Middle frontal gyrus (tissue), 1 donor: ENCODE data around the gene VWA3B.
"Not testable (repeated sequence)": the region's sequence is repeated elsewhere in the genome, so short reads cannot be mapped to it uniquely, and the experiment has no call there.

ENCODE experiments used
- DNase-seq: peaks from one replicate; pipeline ENCODE4 v3.0.0-alpha.2; 2015; ENCODE audit warnings: low spot score; ENCODE audit errors: extremely low spot score

VWA3B gene

GRCh38 chr2:98084869-98085238 lies 2.1 kb upstream of the VWA3B start:
- DNase-seq: no peak

- no peak for DNase-seq
Observed at GRCh38 chr2:98085649-98086048, 1.3 kb upstream of the VWA3B start.

DNA sequence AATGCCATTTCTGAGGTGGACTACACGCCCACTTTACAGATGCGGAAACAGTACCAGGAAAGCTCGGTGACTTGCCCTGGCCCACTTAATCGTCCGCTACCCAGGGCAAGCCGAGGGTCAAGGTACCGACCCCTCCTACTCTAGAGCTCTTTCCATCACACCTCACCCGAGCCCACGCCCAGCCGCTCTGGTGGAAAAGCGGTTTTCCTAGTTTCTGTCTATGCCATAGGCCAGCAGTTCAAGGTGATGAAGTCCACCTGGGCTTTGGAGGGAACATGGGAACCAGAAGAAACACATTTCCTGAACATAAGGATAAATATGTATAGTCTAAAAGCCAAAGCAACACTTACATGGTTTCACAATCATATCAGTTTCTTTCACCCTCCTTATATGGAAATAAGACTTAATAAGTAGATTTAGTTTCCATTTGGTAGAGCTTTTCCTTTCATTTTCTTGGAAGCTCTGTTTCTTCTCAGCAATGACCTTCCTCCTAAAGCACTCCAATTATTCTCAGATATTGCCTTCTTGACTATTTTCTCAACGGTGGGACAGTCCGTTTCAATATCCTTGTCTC lies 567 bp downstream of the VWA3B start:
- no peak for DNase-seq

DNA sequence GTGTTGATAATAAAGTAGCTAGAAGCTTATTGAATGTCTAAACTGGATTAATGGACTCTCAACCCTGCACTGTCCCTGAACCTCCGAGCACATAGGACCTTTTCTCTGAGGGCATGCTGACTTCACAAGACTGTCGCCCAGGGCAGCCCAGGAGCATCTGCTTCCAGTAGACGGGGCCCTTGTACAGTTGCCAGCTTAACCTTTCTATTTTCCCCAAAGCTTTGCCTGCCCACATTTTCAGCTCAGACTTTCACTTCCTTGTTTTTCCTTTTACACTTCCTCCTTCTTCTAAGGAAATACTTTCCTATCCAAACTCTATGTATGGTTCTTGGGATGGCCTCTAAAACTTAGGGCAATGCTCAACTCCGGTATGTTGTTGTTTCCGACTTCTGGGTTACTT lies 1.3 kb downstream of the VWA3B start:
- no peak for DNase-seq

- DNase-seq: no peak
Observed at GRCh38 chr2:98089941-98090340, 3.0 kb downstream of the VWA3B start.

GRCh38 chr2:98090951-98091350 lies 4.0 kb downstream of the VWA3B start:
- no peak for DNase-seq

- DNase-seq: no peak
Observed at GRCh38 chr2:98091738-98092137, 4.8 kb downstream of the VWA3B start.

- no peak for DNase-seq
Observed at GRCh38 chr2:98093146-98093545, 6.2 kb downstream of the VWA3B start.

GRCh38 chr2:98093611-98094010 lies 6.6 kb downstream of the VWA3B start:
- DNase-seq: no peak

GRCh38 chr2:98099939-98100743 lies 13.2 kb downstream of the VWA3B start:
- no peak for DNase-seq

DNA sequence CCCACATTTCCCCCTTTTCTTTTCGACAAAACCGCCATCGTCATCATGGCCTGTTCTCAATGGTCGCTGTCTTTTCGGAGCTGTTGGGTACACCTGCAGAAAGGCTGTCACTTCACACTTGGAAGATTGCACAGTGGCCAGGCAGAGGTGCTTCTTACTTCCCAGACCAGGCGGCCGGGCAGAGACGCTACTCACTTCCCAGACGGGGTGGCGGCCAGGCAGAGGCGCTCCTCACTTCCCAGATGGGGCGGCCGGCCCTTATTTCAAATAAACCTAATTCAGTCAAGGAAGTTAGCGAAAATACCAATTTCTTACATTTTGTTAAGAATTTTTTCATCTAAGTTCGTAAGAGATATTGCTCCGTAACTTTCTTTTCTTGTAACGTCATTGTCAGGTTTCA lies 15.3 kb downstream of the VWA3B start:
- not testable (repeated sequence) for DNase-seq

- DNase-seq: no peak
Observed at GRCh38 chr2:98102878-98103277, 15.9 kb downstream of the VWA3B start.

- DNase-seq: no peak
Observed at GRCh38 chr2:98108110-98108509, 21.1 kb downstream of the VWA3B start.

DNA sequence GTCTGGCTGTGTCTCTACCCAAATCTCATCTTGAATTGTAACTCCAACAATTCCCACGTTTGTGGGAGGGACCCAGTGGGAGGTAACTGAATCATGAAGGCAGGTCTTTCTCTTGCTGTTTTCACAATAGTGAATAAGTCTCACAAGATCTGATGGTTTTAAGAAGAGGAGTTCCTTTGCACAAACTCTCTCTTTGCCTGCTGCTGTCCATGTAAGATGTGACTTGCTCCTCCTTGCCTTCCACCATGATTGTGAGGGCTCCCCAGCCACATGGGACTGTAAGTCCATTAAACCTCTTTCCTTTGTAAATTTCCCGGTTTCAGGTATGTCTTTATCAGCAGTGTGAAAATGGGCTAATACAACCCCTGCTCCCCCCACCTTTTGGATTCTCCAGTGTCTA lies 23.8 kb downstream of the VWA3B start:
- no peak for DNase-seq

GRCh38 chr2:98114643-98115330 lies 27.8 kb downstream of the VWA3B start:
- DNase-seq: no peak

DNA sequence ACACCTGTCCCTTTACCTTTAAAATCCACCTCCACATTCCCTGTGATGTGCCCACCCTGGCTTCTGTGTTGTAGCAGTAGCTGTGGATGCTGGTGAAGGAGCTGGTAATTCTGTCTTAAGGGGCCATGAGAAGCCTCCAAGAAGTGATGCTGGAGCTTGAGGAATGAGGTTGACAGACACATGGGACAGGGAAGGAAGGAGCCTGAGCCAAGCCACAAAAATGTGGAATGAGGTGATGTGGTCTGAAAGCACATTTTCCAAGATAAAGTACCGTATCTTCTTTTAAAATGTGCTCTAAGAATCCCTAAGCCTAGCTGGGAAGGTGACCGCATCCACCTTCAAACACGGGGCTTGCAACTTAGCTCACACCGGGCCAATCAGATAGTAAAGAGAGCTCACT lies 31.2 kb downstream of the VWA3B start:
- DNase-seq: no peak

DNA sequence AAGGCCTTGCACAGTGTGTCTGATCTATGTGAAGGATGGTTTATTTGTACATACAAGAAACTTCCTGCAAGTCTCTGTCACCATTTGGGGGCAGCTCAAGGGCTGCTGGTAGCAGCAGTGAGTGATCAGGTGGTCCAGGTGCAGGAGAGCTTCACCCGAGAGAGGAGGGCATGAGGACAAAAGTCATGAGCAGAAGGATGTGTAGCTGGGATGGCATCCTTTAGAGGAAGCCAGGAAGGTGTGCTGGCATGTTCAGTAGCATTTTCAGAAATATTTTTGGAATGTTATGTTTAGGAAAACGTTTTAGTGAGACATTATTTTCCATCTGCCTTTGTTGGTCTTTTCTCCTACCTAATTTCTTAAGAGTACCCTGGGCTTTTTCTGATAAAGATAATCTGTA lies 31.9 kb downstream of the VWA3B start:
- no peak for DNase-seq

DNA sequence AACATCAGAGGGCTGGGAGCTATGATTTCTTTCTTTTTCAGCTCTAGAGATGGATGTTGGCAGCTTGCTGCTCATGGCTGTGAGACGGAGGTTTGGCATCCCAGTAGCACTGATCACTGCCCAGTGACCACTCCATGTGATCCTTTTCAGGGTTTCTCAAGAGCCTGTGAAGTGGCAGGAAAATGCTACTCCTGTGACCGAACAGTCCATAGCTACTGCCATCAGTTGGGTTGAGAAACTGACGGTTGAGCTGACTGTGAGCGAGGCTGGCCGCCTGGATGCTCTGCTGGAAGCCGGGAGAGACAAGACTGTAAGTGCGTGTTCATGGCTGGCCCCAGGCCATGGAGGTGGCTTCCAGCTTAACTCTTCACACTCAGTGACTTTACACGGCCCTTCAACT lies 34.2 kb downstream of the VWA3B start:
- no peak for DNase-seq

DNA sequence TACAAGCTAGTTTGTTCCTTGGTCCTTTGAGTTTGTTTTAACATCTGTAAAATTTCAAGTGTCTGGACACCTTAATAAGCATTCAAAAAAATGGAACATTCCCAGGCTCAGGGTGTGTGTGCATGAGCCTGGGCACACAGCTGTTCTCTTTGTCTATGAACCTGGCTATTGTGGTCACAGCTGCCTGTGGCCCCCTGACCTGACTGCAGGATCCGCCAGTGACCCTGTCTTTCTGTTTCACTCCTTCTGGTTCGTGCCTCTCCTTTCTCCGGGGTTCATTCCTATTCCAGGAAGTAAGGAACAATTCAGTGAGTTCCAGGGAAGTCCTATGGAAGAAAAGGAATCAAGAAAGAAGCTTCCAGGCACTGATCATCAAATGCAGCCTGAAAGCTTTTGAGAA lies 35.6 kb downstream of the VWA3B start:
- no peak for DNase-seq

GRCh38 chr2:98123286-98123685 lies 36.3 kb downstream of the VWA3B start:
- no peak for DNase-seq

GRCh38 chr2:98126061-98126460 lies 39.1 kb downstream of the VWA3B start:
- DNase-seq: no peak

- no peak for DNase-seq
Observed at GRCh38 chr2:98127229-98127989, 40.4 kb downstream of the VWA3B start.
